GM12872 (cell line): ENCODE data around the gene MAP4K3.

Experiments used
- CTCF ChIP-seq: IDR thresholded peaks from 3 replicates; pipeline ENCODE4 v1.5.1; 2011; ENCODE audit warnings: low read depth, mild to moderate bottlenecking, low read length, moderate library complexity; ENCODE audit not compliant: insufficient read depth

MAP4K3 gene

GRCh38 chr2:39304729-39305128, 132.4 kb downstream of the MAP4K3 start:
- TF ChIP-seq CTCF: no peak

DNA sequence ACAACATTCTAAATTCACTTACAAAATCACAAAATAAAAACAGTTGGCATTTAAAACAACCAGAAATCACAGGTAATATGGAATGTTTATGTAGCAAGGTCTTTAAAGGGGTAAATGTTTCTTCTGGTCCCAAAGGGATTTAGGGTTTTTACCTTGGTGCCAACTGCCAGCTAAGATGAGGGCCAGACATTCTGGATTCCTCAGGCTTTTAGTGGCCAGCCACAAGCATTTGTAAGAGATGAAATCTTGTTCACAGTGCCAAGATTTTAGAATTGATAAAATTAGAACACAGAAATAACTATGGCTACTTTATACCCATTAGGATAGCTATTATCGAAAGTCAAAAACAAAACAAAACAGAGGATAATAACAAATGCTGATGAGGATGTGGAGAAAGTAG, 132.9 kb downstream of the MAP4K3 start:
- TF ChIP-seq CTCF: no peak

GRCh38 chr2:39301352-39301751, 135.7 kb downstream of the MAP4K3 start:
- TF ChIP-seq CTCF: no peak

GRCh38 chr2:39300044-39300978, 136.8 kb downstream of the MAP4K3 start:
- TF ChIP-seq CTCF: no peak

GRCh38 chr2:39290433-39290832, 146.7 kb downstream of the MAP4K3 start:
- TF ChIP-seq CTCF: no peak

GRCh38 chr2:39289609-39290008, 147.5 kb downstream of the MAP4K3 start:
- TF ChIP-seq CTCF: no peak

- no peak for TF ChIP-seq CTCF
Observed at GRCh38 chr2:39283561-39283960, 153.5 kb downstream of the MAP4K3 start.
